ENCODE data around the gene BSG. TPM values are rescaled to one million over a fixed set of nuclear protein-coding genes. Genes with fewer than 3 reads are reported as not detected.

BSG gene
- total and polyA plus RNA-seq, 9 of the 15 experiments (the other 6 are each of a cell fraction or from before 2014, with no cell fraction given) = 4.6 to 495 (median 187) TPM

DNA sequence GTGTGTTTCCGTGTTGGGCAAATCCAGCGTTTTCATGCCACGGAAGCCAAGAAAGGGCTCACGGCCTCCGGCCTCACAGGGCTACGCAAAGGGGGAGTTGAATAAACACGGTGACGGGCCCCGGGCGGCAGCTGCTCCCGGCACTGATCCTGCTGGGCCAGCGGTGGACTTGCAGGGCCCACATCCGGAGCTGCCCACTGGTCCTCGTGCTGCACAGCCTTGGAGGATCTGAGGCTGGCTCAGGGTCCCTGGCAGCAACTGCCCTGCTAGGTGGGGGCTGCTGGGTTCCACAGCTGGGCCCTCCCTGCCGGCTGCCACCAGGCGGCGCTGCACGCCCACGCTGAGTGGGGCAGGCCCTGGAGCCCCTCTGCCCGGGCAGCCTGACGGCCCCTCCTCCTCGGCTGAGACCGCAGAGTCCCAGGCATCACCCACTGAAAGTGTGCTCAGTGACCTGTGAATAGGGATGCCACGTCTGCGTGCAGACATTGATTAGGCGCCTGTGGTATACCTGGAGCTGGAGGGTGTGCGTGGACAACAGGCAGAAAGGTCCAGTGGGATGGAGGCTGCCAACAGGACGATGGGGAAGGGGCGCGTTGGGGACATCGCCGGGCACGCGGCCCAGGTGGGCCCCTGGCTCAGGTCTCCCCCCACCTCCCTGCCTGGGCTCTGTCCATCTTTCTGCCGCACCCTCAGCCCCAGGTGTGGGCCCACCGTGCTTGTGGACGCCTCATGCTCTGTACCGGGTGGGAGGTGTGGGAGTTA is 12.0 kb downstream of the BSG start (continued):
- TF ChIP-seq MNT (conservative IDR thresholded peaks at IDR 0.05) (no peak), ZNF668 (CRISPR knock-in tag; IDR thresholded peaks at IDR 0.05) (no peak), DNMT1 (IDR thresholded peaks at IDR 0.05) (no peak), MTA3 (IDR thresholded peaks at IDR 0.05; ENCODE audit: borderline replicate concordance) (peak; percentile 56), HDAC3 (IDR thresholded peaks at IDR 0.05; ENCODE audit: borderline replicate concordance, partially characterized antibody) (no peak), C11orf30 (IDR thresholded peaks at IDR 0.05; ENCODE audit: low read depth) (no peak), SMARCE1 (IDR thresholded peaks at IDR 0.05) (no peak), ESRRA (IDR thresholded peaks at IDR 0.05; ENCODE audit: borderline replicate concordance, low read depth) (peak; percentile 46; the same call in 1 of the 2 replicates), CC2D1A (IDR thresholded peaks at IDR 0.05) (no peak), CEBPZ (IDR thresholded peaks at IDR 0.05; ENCODE audit: borderline replicate concordance, low read depth, low read length) (no peak), FOXK2 (conservative IDR thresholded peaks at IDR 0.05 in 1 of 2, IDR thresholded peaks at IDR 0.05 in 1 of 2; ENCODE audit: low read depth in 2 of 2) (no peak), ZEB2 (IDR thresholded peaks at IDR 0.05) (no peak), SP2 (IDR thresholded peaks at IDR 0.05; ENCODE audit: extremely low read depth, low read depth, low read length, poor library complexity, severe bottlenecking) (no peak), ETV6 (IDR thresholded peaks at IDR 0.05; ENCODE audit: borderline replicate concordance in 1 of 2, low read depth in 2 of 2, low read length in 1 of 2) (no peak), ETV6 (CRISPR knock-in tag; IDR thresholded peaks at IDR 0.05; ENCODE audit: borderline replicate concordance) (no peak), CBX5 (IDR thresholded peaks at IDR 0.05; ENCODE audit: borderline replicate concordance, low read depth) (0 out of 2 replicates have a peak, but pooled peaks have one; percentile 7), POLR2AphosphoS2 (IDR thresholded peaks at IDR 0.05; ENCODE audit: low read length) (peak; percentile 97)
- TF ChIP-seq, protein P1, sequence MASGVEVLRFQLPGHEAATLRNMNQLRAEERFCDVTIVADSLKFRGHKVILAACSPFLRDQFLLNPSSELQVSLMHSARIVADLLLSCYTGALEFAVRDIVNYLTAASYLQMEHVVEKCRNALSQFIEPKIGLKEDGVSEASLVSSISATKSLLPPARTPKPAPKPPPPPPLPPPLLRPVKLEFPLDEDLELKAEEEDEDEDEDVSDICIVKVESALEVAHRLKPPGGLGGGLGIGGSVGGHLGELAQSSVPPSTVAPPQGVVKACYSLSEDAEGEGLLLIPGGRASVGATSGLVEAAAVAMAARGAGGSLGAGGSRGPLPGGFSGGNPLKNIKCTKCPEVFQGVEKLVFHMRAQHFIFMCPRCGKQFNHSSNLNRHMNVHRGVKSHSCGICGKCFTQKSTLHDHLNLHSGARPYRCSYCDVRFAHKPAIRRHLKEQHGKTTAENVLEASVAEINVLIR (CRISPR knock-in tag; IDR thresholded peaks at IDR 0.05) = no peak
- TF ChIP-seq, protein P2, sequence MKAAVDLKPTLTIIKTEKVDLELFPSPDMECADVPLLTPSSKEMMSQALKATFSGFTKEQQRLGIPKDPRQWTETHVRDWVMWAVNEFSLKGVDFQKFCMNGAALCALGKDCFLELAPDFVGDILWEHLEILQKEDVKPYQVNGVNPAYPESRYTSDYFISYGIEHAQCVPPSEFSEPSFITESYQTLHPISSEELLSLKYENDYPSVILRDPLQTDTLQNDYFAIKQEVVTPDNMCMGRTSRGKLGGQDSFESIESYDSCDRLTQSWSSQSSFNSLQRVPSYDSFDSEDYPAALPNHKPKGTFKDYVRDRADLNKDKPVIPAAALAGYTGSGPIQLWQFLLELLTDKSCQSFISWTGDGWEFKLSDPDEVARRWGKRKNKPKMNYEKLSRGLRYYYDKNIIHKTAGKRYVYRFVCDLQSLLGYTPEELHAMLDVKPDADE (conservative IDR thresholded peaks at IDR 0.05; ENCODE audit: control insufficient read depth, low read depth, low read length) = no peak
- TF ChIP-seq, protein P3, sequence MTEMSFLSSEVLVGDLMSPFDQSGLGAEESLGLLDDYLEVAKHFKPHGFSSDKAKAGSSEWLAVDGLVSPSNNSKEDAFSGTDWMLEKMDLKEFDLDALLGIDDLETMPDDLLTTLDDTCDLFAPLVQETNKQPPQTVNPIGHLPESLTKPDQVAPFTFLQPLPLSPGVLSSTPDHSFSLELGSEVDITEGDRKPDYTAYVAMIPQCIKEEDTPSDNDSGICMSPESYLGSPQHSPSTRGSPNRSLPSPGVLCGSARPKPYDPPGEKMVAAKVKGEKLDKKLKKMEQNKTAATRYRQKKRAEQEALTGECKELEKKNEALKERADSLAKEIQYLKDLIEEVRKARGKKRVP (CRISPR knock-in tag; IDR thresholded peaks at IDR 0.05) = no peak
